ENCODE measurements around the gene PPM1A.

PPM1A gene

DNA sequence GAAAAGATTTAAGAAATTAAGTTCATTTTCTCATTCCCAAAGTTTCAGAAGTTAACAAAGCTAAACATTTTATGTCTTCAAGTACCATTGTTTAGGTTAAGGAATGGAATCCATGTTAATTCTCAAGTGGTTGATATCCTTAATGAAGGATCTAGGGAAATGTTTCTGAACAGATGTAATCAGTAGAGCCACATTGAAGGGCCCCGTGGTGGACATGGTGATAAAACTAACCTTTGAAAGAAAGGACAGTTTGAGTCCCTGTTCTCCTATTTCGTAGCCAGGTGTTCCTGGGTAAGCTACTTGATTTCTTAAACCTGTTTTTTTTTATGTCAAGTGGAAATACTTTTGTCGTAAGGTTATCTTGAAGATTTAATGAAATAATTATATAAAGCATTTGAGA, 4.6 kb downstream of the PPM1A start:
- Histone ChIP-seq H3K4me1 (ENCODE audit: insufficient read depth, low read length) (peaks cover 29% of the 10 kb centered on the region), H3K9me3 (ENCODE audit: insufficient read depth, low read length, severe bottlenecking) (no peaks in the 10 kb centered on the region), H3K27ac (ENCODE audit: low read length) (no peak overlapping the region), H3K4me3 (ENCODE audit: low read depth in 1 of 2, low read length in 2 of 2) (no peak overlapping the region), H4K20me1 (ENCODE audit: insufficient read depth, low read length) (peaks cover 63% of the 10 kb centered on the region), H3K4me2 (ENCODE audit: insufficient read depth, low read length) (peak overlapping the region; percentile 80; the same call in 1 of the 2 replicates), H2AFZ (ENCODE audit: low read depth, low read length) (no peak overlapping the region), H3K9ac (ENCODE audit: low read depth, low read length) (no peak overlapping the region), H3K36me3 (ENCODE audit: insufficient read depth, low read length) (peaks cover 2% of the 10 kb centered on the region; the same call in 1 of the 2 replicates), H3K27me3 (ENCODE audit: insufficient read depth, low read length, poor library complexity) (no peaks in the 10 kb centered on the region), H3K79me2 (ENCODE audit: insufficient read depth, low read length) (peaks cover 91% of the 10 kb centered on the region)
- DNase-seq, result no peak
- no peak for ATAC-seq (ENCODE audit: insufficient read depth, low read depth)
- no peak for TF ChIP-seq EZH2 (IDR thresholded peaks at IDR 0.05; ENCODE audit: borderline replicate concordance, low read depth, low read length, severe bottlenecking)
- TF ChIP-seq, protein P1, sequence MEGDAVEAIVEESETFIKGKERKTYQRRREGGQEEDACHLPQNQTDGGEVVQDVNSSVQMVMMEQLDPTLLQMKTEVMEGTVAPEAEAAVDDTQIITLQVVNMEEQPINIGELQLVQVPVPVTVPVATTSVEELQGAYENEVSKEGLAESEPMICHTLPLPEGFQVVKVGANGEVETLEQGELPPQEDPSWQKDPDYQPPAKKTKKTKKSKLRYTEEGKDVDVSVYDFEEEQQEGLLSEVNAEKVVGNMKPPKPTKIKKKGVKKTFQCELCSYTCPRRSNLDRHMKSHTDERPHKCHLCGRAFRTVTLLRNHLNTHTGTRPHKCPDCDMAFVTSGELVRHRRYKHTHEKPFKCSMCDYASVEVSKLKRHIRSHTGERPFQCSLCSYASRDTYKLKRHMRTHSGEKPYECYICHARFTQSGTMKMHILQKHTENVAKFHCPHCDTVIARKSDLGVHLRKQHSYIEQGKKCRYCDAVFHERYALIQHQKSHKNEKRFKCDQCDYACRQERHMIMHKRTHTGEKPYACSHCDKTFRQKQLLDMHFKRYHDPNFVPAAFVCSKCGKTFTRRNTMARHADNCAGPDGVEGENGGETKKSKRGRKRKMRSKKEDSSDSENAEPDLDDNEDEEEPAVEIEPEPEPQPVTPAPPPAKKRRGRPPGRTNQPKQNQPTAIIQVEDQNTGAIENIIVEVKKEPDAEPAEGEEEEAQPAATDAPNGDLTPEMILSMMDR (IDR thresholded peaks at IDR 0.05; ENCODE audit: borderline replicate concordance, extremely low read depth, low read length, poor library complexity, severe bottlenecking), result no peak

DNA sequence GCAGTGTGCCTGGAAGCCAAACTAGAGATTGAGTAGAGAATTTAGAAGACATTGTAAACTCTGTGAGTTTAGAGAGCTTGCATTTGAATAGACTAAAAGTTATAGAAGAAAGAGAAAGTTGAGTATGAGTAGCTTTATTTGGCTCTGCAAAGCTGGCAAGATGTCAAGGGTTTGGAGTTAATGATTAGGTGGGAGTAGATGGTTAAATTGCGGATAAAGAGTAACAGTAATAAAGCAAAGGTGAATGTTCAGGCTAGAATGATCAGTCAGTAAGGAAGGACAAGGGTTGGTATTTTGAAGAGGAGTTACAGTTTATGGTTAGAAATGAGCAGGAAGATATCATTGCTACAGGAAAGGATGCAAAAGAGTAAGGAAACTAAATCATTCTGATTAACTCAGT, 5.2 kb downstream of the PPM1A start:
- no peak for ATAC-seq (ENCODE audit: insufficient read depth, low read depth)
- peaks cover 29% of the 10 kb centered on the region for H3K4me1 ChIP-seq (ENCODE audit: insufficient read depth, low read length)
- peaks cover 2% of the 10 kb centered on the region; the same call in 1 of the 2 replicates for H3K36me3 ChIP-seq (ENCODE audit: insufficient read depth, low read length)
- TF ChIP-seq, protein P1 (IDR thresholded peaks at IDR 0.05; ENCODE audit: borderline replicate concordance, extremely low read depth, low read length, poor library complexity, severe bottlenecking), result no peak
- no peak for TF ChIP-seq EZH2 (IDR thresholded peaks at IDR 0.05; ENCODE audit: borderline replicate concordance, low read depth, low read length, severe bottlenecking)
- peak overlapping the region; percentile 8; the same call in 1 of the 2 replicates for H3K4me2 ChIP-seq (ENCODE audit: insufficient read depth, low read length)
- H3K27ac ChIP-seq (ENCODE audit: low read length), result no peak overlapping the region
- H3K9me3 ChIP-seq (ENCODE audit: insufficient read depth, low read length, severe bottlenecking), result no peaks in the 10 kb centered on the region
- H4K20me1 ChIP-seq (ENCODE audit: insufficient read depth, low read length), result peaks cover 66% of the 10 kb centered on the region
- H3K27me3 ChIP-seq (ENCODE audit: insufficient read depth, low read length, poor library complexity), result no peaks in the 10 kb centered on the region
- H3K4me3 ChIP-seq (ENCODE audit: low read depth in 1 of 2, low read length in 2 of 2), result no peak overlapping the region
- no peak overlapping the region for H3K9ac ChIP-seq (ENCODE audit: low read depth, low read length)
- H2AFZ ChIP-seq (ENCODE audit: low read depth, low read length), result no peak overlapping the region
- no peak for DNase-seq
- peaks cover 96% of the 10 kb centered on the region for H3K79me2 ChIP-seq (ENCODE audit: insufficient read depth, low read length)

DNA sequence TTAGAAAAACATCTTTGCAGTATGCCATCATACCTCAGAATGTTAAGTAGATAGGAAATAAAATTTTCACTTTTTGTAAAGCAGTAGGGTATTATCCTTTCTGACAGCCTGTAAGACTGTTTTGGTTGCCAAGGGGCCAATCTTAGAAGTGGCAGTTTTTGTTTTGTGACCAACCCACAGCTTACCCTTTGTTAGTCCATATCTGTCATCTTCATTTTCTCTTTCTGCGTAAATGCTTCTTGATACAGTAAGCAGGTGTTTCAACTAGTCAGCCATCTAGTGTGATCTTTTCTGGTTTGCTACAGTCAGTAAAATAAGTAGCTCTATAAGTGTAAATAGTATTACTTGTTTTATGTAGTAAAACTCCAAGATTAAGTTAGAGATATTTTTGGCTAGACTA, 8.8 kb downstream of the PPM1A start:
- DNase-seq, result no peak
- peaks cover 48% of the 10 kb centered on the region for H4K20me1 ChIP-seq (ENCODE audit: insufficient read depth, low read length)
- H3K79me2 ChIP-seq (ENCODE audit: insufficient read depth, low read length), result peaks cover 99% of the 10 kb centered on the region

More for the DNA sequence above, 8.8 kb downstream of the PPM1A start:
- Histone ChIP-seq H3K36me3 (ENCODE audit: insufficient read depth, low read length) (peaks cover 4% of the 10 kb centered on the region; the same call in 1 of the 2 replicates), H3K9ac (ENCODE audit: low read depth, low read length) (no peak overlapping the region), H3K27ac (ENCODE audit: low read length) (no peak overlapping the region), H2AFZ (ENCODE audit: low read depth, low read length) (no peak overlapping the region), H3K27me3 (ENCODE audit: insufficient read depth, low read length, poor library complexity) (no peaks in the 10 kb centered on the region), H3K4me3 (ENCODE audit: low read depth in 1 of 2, low read length in 2 of 2) (no peak overlapping the region), H3K9me3 (ENCODE audit: insufficient read depth, low read length, severe bottlenecking) (peaks cover 9% of the 10 kb centered on the region), H3K4me2 (ENCODE audit: insufficient read depth, low read length) (no peak overlapping the region), H3K4me1 (ENCODE audit: insufficient read depth, low read length) (peaks cover 4% of the 10 kb centered on the region; the same call in 1 of the 2 replicates)
- TF ChIP-seq, protein P1 (IDR thresholded peaks at IDR 0.05; ENCODE audit: borderline replicate concordance, extremely low read depth, low read length, poor library complexity, severe bottlenecking), result no peak
- TF ChIP-seq EZH2 (IDR thresholded peaks at IDR 0.05; ENCODE audit: borderline replicate concordance, low read depth, low read length, severe bottlenecking), result no peak
- 0 out of 3 replicates have a peak, but pooled peaks have one; percentile 33 for ATAC-seq (ENCODE audit: insufficient read depth, low read depth)

All from DND-41 (cell line).